Mucosa of rectum (tissue), 2 donors: ENCODE measurements around the gene SLC25A24.
"Not testable (repeated sequence)": the region's sequence is repeated elsewhere in the genome, so short reads cannot be mapped to it uniquely, and the experiment has no call there.

ENCODE experiments used
- H3K27ac ChIP-seq, 2 donors: one replicate each; pipeline ENCODE4 v1.7.0; 2013; ENCODE audit warnings: inconsistent platforms in 2 of 2, low read depth in 2 of 2, low read length in 2 of 2
- H3K27me3 ChIP-seq, 2 donors: one replicate each; pipeline ENCODE4 v1.7.0; 2013; ENCODE audit warnings: low read length in 2 of 2; ENCODE audit not compliant: control insufficient read depth in 2 of 2, insufficient read depth in 2 of 2
- H3K36me3 ChIP-seq, 2 donors: one replicate each; pipeline ENCODE4 v1.7.0; 2013; ENCODE audit warnings: low read length in 2 of 2; ENCODE audit not compliant: control insufficient read depth in 2 of 2, insufficient read depth in 2 of 2
- H3K4me1 ChIP-seq, 2 donors: one replicate each; pipeline ENCODE4 v1.7.0; 2013; ENCODE audit warnings: low read length in 2 of 2, mild to moderate bottlenecking in 1 of 2; ENCODE audit not compliant: control insufficient read depth in 2 of 2, insufficient read depth in 2 of 2
- H3K4me3 ChIP-seq, 2 donors: one replicate each; pipeline ENCODE4 v1.7.0; 2013; ENCODE audit warnings: low read length in 2 of 2
- H3K9ac ChIP-seq, 2 donors: one replicate each; pipeline ENCODE4 v1.7.0; 2013; ENCODE audit warnings: low read length in 2 of 2, low read depth in 1 of 2, mild to moderate bottlenecking in 1 of 2
- H3K9me3 ChIP-seq, 2 donors: one replicate each; pipeline ENCODE4 v1.7.0; 2013; ENCODE audit warnings: low read length in 2 of 2; ENCODE audit not compliant: control insufficient read depth in 2 of 2
- donor health status: healthy.
- donor health status: Normal muscosa, but diverticular disease.

Gene SLC25A24

GRCh38 chr1:108217007-108217406 is 16.9 kb upstream of the SLC25A24 start:
- H3K4me1 ChIP-seq, H3K36me3 ChIP-seq, H3K27me3 ChIP-seq: not testable (repeated sequence)

GRCh38 chr1:108216028-108216890 is 16.1 kb upstream of the SLC25A24 start:
- H3K4me1 ChIP-seq, H3K9me3 ChIP-seq, H3K27ac ChIP-seq, H3K4me3 ChIP-seq, H3K27me3 ChIP-seq, H3K36me3 ChIP-seq, H3K9ac ChIP-seq: not testable (repeated sequence)

More at GRCh38 chr1:108217007-108217406, 16.9 kb upstream of the SLC25A24 start:
- not testable (repeated sequence) for H3K9me3 ChIP-seq, H3K9ac ChIP-seq, H3K4me3 ChIP-seq, H3K27ac ChIP-seq

GRCh38 chr1:108214641-108215465 is 14.7 kb upstream of the SLC25A24 start:
- H3K4me1 ChIP-seq, H3K4me3 ChIP-seq, H3K27me3 ChIP-seq, H3K9me3 ChIP-seq, H3K27ac ChIP-seq, H3K9ac ChIP-seq, H3K36me3 ChIP-seq: not testable (repeated sequence)

GRCh38 chr1:108211014-108211413 is 10.9 kb upstream of the SLC25A24 start:
- H3K4me1 ChIP-seq = no peaks in the 10 kb centered on the region
- no peak overlapping the region for H3K9ac ChIP-seq
- no peak overlapping the region for H3K4me3 ChIP-seq
- no peak overlapping the region for H3K27ac ChIP-seq
- no peaks in the 10 kb centered on the region for H3K27me3 ChIP-seq
- H3K36me3 ChIP-seq = no peaks in the 10 kb centered on the region
- no peaks in the 10 kb centered on the region for H3K9me3 ChIP-seq

- Histone ChIP-seq H3K27ac (no peak overlapping the region), H3K4me1 (no peaks in the 10 kb centered on the region), H3K9ac (no peak overlapping the region), H3K27me3 (no peaks in the 10 kb centered on the region), H3K36me3 (no peaks in the 10 kb centered on the region), H3K9me3 (no peaks in the 10 kb centered on the region), H3K4me3 (no peak overlapping the region)
Observed at GRCh38 chr1:108209456-108210108, 9.4 kb upstream of the SLC25A24 start.

GRCh38 chr1:108208724-108209446 is 8.7 kb upstream of the SLC25A24 start:
- Histone ChIP-seq H3K36me3 (no peaks in the 10 kb centered on the region), H3K4me3 (no peak overlapping the region), H3K4me1 (no peaks in the 10 kb centered on the region), H3K9ac (no peak overlapping the region), H3K27ac (no peak overlapping the region), H3K9me3 (no peaks in the 10 kb centered on the region), H3K27me3 (no peaks in the 10 kb centered on the region)

GRCh38 chr1:108203582-108203981 is 3.4 kb upstream of the SLC25A24 start:
- H3K9ac ChIP-seq, H3K9me3 ChIP-seq, H3K27ac ChIP-seq, H3K27me3 ChIP-seq, H3K36me3 ChIP-seq, H3K4me3 ChIP-seq: not testable (repeated sequence)
- peaks cover 4 to 18% of the 10 kb centered on the region in 2 donors for H3K4me1 ChIP-seq

- Histone ChIP-seq H3K4me1 (peaks cover 7 to 20% of the 10 kb centered on the region in 2 donors), H3K9me3 (no peaks in the 10 kb centered on the region), H3K36me3 (peaks cover 0 to 4% of the 10 kb centered on the region in 2 donors), H3K4me3 (no peak overlapping the region), H3K27ac (no peak overlapping the region), H3K9ac (no peak overlapping the region), H3K27me3 (no peaks in the 10 kb centered on the region)
Observed at GRCh38 chr1:108201687-108202086, 1.5 kb upstream of the SLC25A24 start.

- no peaks in the 10 kb centered on the region for H3K27me3 ChIP-seq
- peak overlapping the region; percentile 98 for H3K27ac ChIP-seq
- H3K9me3 ChIP-seq = no peaks in the 10 kb centered on the region
- H3K9ac ChIP-seq = peak overlapping the region; percentile 84 to 96
- peaks cover 7 to 20% of the 10 kb centered on the region in 2 donors for H3K4me1 ChIP-seq
- peaks cover 1 to 10% of the 10 kb centered on the region in 2 donors for H3K36me3 ChIP-seq
- H3K4me3 ChIP-seq = peak overlapping the region; percentile 84 to 89
Observed at GRCh38 chr1:108200687-108201051, 526 bp upstream of the SLC25A24 start.
